Neuronal stem cell (in vitro differentiated cells): ENCODE data around the gene GALNT14.

Source experiments
- DNase-seq: peaks from one replicate; pipeline ENCODE4 v3.0.0-alpha.2; 2013; ENCODE audit warnings: low spot score
- H2AFZ ChIP-seq: one replicate; pipeline ENCODE4 v1.6.1; 2013; ENCODE audit warnings: mild to moderate bottlenecking, low read length, inconsistent platforms
- H2AK5ac ChIP-seq: 2 replicates; pipeline ENCODE4 v1.6.1; 2013; ENCODE audit warnings: low read depth, mild to moderate bottlenecking, inconsistent platforms, low read length, moderate library complexity, mixed read lengths
- H2BK120ac ChIP-seq: 2 replicates; pipeline ENCODE4 v1.6.1; 2013; ENCODE audit warnings: low read depth, mild to moderate bottlenecking, inconsistent platforms, low read length, moderate library complexity, mixed read lengths
- H2BK12ac ChIP-seq: one replicate; pipeline ENCODE4 v1.6.1; 2013; ENCODE audit warnings: low read length, inconsistent platforms
- H2BK15ac ChIP-seq: 2 replicates; pipeline ENCODE4 v1.6.1; 2013; ENCODE audit warnings: mild to moderate bottlenecking, low read length, inconsistent platforms, mixed read lengths
- H2BK5ac ChIP-seq: one replicate; pipeline ENCODE4 v1.6.1; 2013; ENCODE audit warnings: inconsistent platforms, mild to moderate bottlenecking, low read length, moderate library complexity
- H3K14ac ChIP-seq: one replicate; pipeline ENCODE4 v1.6.1; 2013; ENCODE audit warnings: low read length, inconsistent platforms
- H3K18ac ChIP-seq: 2 replicates; pipeline ENCODE4 v1.6.1; 2013; ENCODE audit warnings: low read length, inconsistent platforms
- H3K23ac ChIP-seq: 2 replicates; pipeline ENCODE4 v1.6.1; 2013; ENCODE audit warnings: low read depth, mild to moderate bottlenecking, mixed read lengths, low read length, inconsistent platforms; ENCODE audit not compliant: poor library complexity
- H3K27ac ChIP-seq: replicated peaks from 3 replicates; pipeline ENCODE4 v1.5.1; 2013; ENCODE audit warnings: low read length, inconsistent platforms
- H3K27me3 ChIP-seq, 3 experiments: 2 replicates each; pipeline ENCODE4 v1.6.1; 2013; ENCODE audit warnings: low read length in 3 of 3, mild to moderate bottlenecking in 2 of 3, inconsistent platforms in 1 of 3, low read depth in 1 of 3, mixed read lengths in 1 of 3, moderate library complexity in 1 of 3; ENCODE audit not compliant: control insufficient read depth in 3 of 3, insufficient read depth in 3 of 3
- H3K36me3 ChIP-seq, 2 donors: replicated peaks in 1 of 2; 2 replicates each; pipeline ENCODE4 v1.6.1; 2013; ENCODE audit warnings: low read length in 2 of 2; ENCODE audit not compliant: control insufficient read depth in 2 of 2, insufficient read depth in 2 of 2
- H3K4ac ChIP-seq: 2 replicates; pipeline ENCODE4 v1.6.1; 2013; ENCODE audit warnings: inconsistent platforms, mild to moderate bottlenecking, low read length, moderate library complexity
- H3K4me1 ChIP-seq, 2 donors: 1 replicate in 1 of 2; 2 replicates in 1 of 2; pipeline ENCODE4 v1.6.1; 2013; ENCODE audit warnings: low read length in 2 of 2, low read depth in 1 of 2; ENCODE audit not compliant: control insufficient read depth in 2 of 2, insufficient read depth in 1 of 2
- H3K4me2 ChIP-seq: one replicate; pipeline ENCODE4 v1.6.1; 2013; ENCODE audit warnings: mild to moderate bottlenecking, low read length, inconsistent platforms; ENCODE audit not compliant: insufficient read depth, poor library complexity, severe bottlenecking
- H3K4me3 ChIP-seq, 2 donors: 2 replicates each; pipeline ENCODE4 v1.5.1; 2013; ENCODE audit warnings: low read length in 2 of 2, mild to moderate bottlenecking in 2 of 2, inconsistent platforms in 1 of 2, moderate library complexity in 1 of 2
- H3K79me1 ChIP-seq: one replicate; pipeline ENCODE4 v1.6.1; 2013; ENCODE audit warnings: low read depth, mild to moderate bottlenecking, inconsistent platforms, low read length, moderate library complexity
- H3K9ac ChIP-seq: one replicate; pipeline ENCODE4 v1.6.1; 2013; ENCODE audit warnings: mild to moderate bottlenecking, low read depth, low read length, inconsistent platforms; ENCODE audit not compliant: poor library complexity
- H3K9me3 ChIP-seq, 2 donors: replicated peaks in 1 of 2; 2 replicates each; pipeline versions ENCODE3 to v1.6.1; 2013; ENCODE audit warnings: low read length in 2 of 2, mild to moderate bottlenecking in 2 of 2, inconsistent platforms in 1 of 2, low read depth in 1 of 2, mixed read lengths in 1 of 2, moderate library complexity in 1 of 2; ENCODE audit not compliant: control insufficient read depth in 2 of 2, insufficient read depth in 1 of 2
- H4K8ac ChIP-seq: one replicate; pipeline ENCODE4 v1.6.1; 2013; ENCODE audit warnings: low read depth, mild to moderate bottlenecking, inconsistent platforms, low read length, moderate library complexity
- H4K91ac ChIP-seq: one replicate; pipeline ENCODE4 v1.6.1; 2013; ENCODE audit warnings: low read length, low read depth, mild to moderate bottlenecking, inconsistent platforms; ENCODE audit not compliant: poor library complexity
- WGBS, 2 donors: extraction: QIAGEN DNeasy Blood & Tissue Kit; methylation state at CpG; one replicate each; pipeline ENCODE4 v1.1.7; 2013; ENCODE audit warnings: missing lambda C conversion rate in 2 of 2, mixed read lengths in 1 of 2; ENCODE audit not compliant: insufficient read length in 2 of 2, insufficient replicate concordance in 1 of 2; ENCODE audit errors: extremely low coverage in 2 of 2; 5-methylcytosine and 5-hydroxymethylcytosine counted together

GALNT14 gene

GRCh38 chr2:30966786-30967185, 171.5 kb downstream of the GALNT14 start:
- Histone ChIP-seq H2BK12ac (no peak overlapping the region), H3K4me2 (no peak overlapping the region), H3K23ac (no peak overlapping the region), H3K4me1 (no peaks in the 10 kb centered on the region), H3K36me3 (no peaks in the 10 kb centered on the region), H3K9ac (no peak overlapping the region), H2BK15ac (no peak overlapping the region), H3K4me3 (no peak overlapping the region), H3K9me3 (no peaks in the 10 kb centered on the region), H3K27me3 (peaks cover 0 to 14% (median 0%) of the 10 kb centered on the region in 3 experiments), H3K4ac (no peak overlapping the region), H3K14ac (no peak overlapping the region), H2AK5ac (no peak overlapping the region), H3K27ac (no peak overlapping the region), H2BK5ac (no peak overlapping the region), H2AFZ (no peak overlapping the region), H4K8ac (no peak overlapping the region), H3K79me1 (no peaks in the 10 kb centered on the region), H2BK120ac (no peak overlapping the region), H4K91ac (no peak overlapping the region), H3K18ac (no peak overlapping the region)
- WGBS, 2 donors, result no CpG with 5 or more reads among the region's 4 CpGs
- no peak for DNase-seq

GRCh38 chr2:30965022-30965531, 173.2 kb downstream of the GALNT14 start:
- Histone ChIP-seq H2AK5ac (no peak overlapping the region), H2AFZ (no peak overlapping the region), H4K8ac (no peak overlapping the region), H3K18ac (peak overlapping the region; percentile 55), H3K4me3 (no peak overlapping the region), H3K36me3 (no peaks in the 10 kb centered on the region), H2BK15ac (no peak overlapping the region), H3K4me2 (no peak overlapping the region), H3K4ac (no peak overlapping the region), H4K91ac (no peak overlapping the region), H2BK120ac (no peak overlapping the region), H3K9ac (no peak overlapping the region), H2BK12ac (peak overlapping the region; percentile 8), H3K4me1 (peaks cover 0 to 4% of the 10 kb centered on the region in 2 donors), H3K23ac (no peak overlapping the region), H3K27me3 (peaks cover 0 to 14% (median 0%) of the 10 kb centered on the region in 3 experiments), H3K14ac (no peak overlapping the region), H3K9me3 (no peaks in the 10 kb centered on the region), H3K79me1 (no peaks in the 10 kb centered on the region), H2BK5ac (no peak overlapping the region), H3K27ac (no peak overlapping the region)
- no CpG with 5 or more reads among the region's 10 CpGs for WGBS, 2 donors
- DNase-seq, result no peak

DNA sequence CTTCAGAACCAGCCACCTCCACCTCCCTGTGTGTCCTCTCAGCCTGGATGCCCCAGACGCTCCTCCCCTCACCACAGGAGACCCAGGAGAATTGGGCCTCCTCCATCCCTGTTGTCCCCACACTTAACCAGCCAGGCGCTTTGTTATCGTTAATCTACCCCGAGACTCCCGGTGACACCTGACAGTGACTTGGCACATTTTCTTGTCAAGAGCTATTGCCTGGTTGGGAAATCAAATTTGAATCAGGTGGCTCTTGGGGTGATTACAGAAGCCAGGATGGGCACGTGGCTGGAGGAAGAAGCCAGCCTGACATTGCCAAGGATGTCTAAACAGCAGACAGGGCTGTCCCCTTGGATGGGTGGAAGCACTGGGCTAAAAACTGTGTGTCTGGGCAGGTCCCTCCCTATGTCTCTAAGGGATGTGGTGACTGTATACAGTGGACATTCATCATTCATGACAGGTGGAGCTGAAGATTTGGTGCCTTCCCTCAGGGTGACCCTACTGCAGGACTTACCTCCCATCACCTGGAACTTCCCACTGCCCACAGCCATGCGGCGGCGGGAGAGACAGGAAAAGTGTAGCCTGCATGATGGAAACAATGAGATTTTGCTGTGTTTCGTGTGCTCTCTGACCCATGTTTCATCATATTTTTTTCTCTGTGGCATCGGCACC, 173.8 kb downstream of the GALNT14 start:
- no peak overlapping the region for H3K4me2 ChIP-seq
- H3K18ac ChIP-seq, result peak overlapping the region; percentile 20
- peak overlapping the region; percentile 44 for H2AK5ac ChIP-seq
- H3K9ac ChIP-seq, result no peak overlapping the region
- H3K27me3 ChIP-seq, result peaks cover 0 to 16% (median 0%) of the 10 kb centered on the region in 3 experiments
- H2AFZ ChIP-seq, result no peak overlapping the region
- no CpG with 5 or more reads among the region's 11 CpGs for WGBS, 2 donors
- peak overlapping the region; percentile 8 for H2BK12ac ChIP-seq
- H2BK5ac ChIP-seq, result no peak overlapping the region
- no peaks in the 10 kb centered on the region for H3K79me1 ChIP-seq
- no peaks in the 10 kb centered on the region for H3K36me3 ChIP-seq
- H3K4me1 ChIP-seq, result peaks cover 0 to 4% of the 10 kb centered on the region in 2 donors
- no peaks in the 10 kb centered on the region for H3K9me3 ChIP-seq
- H4K8ac ChIP-seq, result no peak overlapping the region
- H2BK120ac ChIP-seq, result peak overlapping the region; percentile 49
- no peak for DNase-seq
- H4K91ac ChIP-seq, result no peak overlapping the region
- no peak overlapping the region for H3K4ac ChIP-seq
- H2BK15ac ChIP-seq, result no peak overlapping the region
- H3K27ac ChIP-seq, result no peak overlapping the region
- no peak overlapping the region for H3K4me3 ChIP-seq
- H3K14ac ChIP-seq, result no peak overlapping the region
- no peak overlapping the region for H3K23ac ChIP-seq

- no peak overlapping the region for H2BK12ac ChIP-seq
- H3K23ac ChIP-seq, result no peak overlapping the region
- H3K4me2 ChIP-seq, result no peak overlapping the region
- H3K79me1 ChIP-seq, result no peaks in the 10 kb centered on the region
- H4K8ac ChIP-seq, result no peak overlapping the region
- peaks cover 0 to 16% (median 0%) of the 10 kb centered on the region in 3 experiments for H3K27me3 ChIP-seq
- H2BK120ac ChIP-seq, result no peak overlapping the region
- no peak overlapping the region for H2BK5ac ChIP-seq
- no peak overlapping the region for H3K4me3 ChIP-seq
- DNase-seq, result no peak
- H3K9ac ChIP-seq, result no peak overlapping the region
- peak overlapping the region; percentile 42 for H3K18ac ChIP-seq
- no peak overlapping the region for H3K14ac ChIP-seq
- no CpG with 5 or more reads among the region's 7 CpGs for WGBS, 2 donors
- H2BK15ac ChIP-seq, result no peak overlapping the region
- peaks cover 0 to 8% of the 10 kb centered on the region in 2 donors for H3K4me1 ChIP-seq
- no peak overlapping the region for H2AFZ ChIP-seq
- peak overlapping the region; percentile 50 for H2AK5ac ChIP-seq
- H3K27ac ChIP-seq, result no peak overlapping the region
- no peaks in the 10 kb centered on the region for H3K9me3 ChIP-seq
- H3K36me3 ChIP-seq, result no peaks in the 10 kb centered on the region
- no peak overlapping the region for H4K91ac ChIP-seq
- no peak overlapping the region for H3K4ac ChIP-seq
These were observed 175.1 kb downstream of the GALNT14 start for GRCh38 chr2:30963184-30963583.
